Bronchial epithelial cell (primary cell): ENCODE results near the gene AGBL4. TPM values are rescaled to one million over a fixed set of nuclear protein-coding genes. Genes with fewer than 3 reads are reported as not detected.

Experiments used
- DNase-seq: peaks from one replicate; pipeline ENCODE4 v3.0.0-alpha.2; 2010; ENCODE audit warnings: low read depth
- FAIRE-seq: peaks from 2 replicates; lab custom pipeline; 2011; peaks lifted over from hg19 to GRCh38; lab: Jason Lieb, UNC
- H3K27me3 ChIP-seq: 2 replicates; pipeline ENCODE4 v1.5.1; 2011; ENCODE audit warnings: low read length; ENCODE audit not compliant: control insufficient read depth, insufficient read depth
- H3K36me3 ChIP-seq: 2 replicates; pipeline ENCODE4 v1.5.1; 2011; ENCODE audit warnings: low read length; ENCODE audit not compliant: control insufficient read depth, insufficient read depth
- H3K4me3 ChIP-seq: 2 replicates; pipeline ENCODE4 v1.5.1; 2011; ENCODE audit warnings: mild to moderate bottlenecking, low read depth, low read length, control low read depth
- total RNA-seq: library from RNA; depleted of rRNA; stranded (reverse); fragments of >200 nt; gene quantifications from 2 replicates; pipeline ENCODE4 v1.2.1, GENCODE V29; 2014
- TF ChIP-seq, protein P1 (sequence below): IDR thresholded peaks from 2 replicates; pipeline ENCODE4 v1.5.1; 2011; ENCODE audit warnings: mild to moderate bottlenecking, moderate library complexity, low read length, control low read depth, inconsistent platforms; ENCODE audit not compliant: insufficient read depth, severe bottlenecking

Gene AGBL4
- total RNA-seq, 1 donor from 2014 or later, result not detected

DNA sequence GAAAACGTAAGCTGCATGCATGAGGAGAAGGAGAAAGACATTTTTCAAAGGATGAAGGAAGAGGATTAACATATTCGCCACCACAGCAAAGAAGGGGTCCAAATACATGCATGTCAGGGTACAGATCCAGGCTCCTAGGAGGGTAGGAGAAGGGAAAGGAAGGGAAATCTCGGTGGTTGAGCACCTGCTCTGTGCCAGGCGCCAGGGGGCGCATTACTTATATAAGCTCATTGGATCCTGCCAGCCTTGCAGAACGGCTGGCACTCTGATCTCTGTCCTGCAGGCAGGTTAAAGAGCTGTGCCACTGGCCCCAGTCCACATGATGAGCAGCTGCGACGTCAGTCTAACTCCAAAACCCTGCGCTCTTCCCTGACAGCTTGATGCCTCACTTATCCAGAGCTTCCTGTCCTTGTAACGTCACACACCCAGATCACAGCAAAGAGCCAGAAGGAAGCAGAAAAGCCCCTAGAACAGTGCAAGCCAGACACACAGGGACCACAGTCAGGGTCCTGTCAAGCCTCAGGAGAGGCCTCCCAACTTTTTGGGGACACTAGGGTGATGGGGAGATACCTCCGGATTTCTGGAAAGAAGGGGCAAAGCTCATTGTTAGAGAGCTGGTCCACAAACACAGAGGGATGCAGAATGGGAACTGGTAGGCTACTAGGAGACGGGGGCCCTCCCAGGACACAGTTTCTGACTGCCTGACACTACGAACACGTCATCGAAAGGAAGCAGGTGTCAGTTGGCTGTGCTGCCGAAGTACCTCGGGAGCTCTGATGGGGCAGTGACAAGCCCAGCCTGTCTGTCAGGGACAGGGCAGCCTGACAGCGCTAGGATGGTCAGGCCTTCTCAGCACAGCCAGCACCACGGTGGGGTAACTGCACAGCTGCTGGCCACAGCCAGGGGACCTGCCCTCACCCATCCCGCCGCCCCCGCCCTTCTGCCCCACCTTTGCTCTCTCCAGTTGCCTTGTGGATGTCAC lies 1346.2 kb downstream of the AGBL4 start:
- FAIRE-seq (no peak), DNase-seq (peak; percentile 50)
- Histone ChIP-seq H3K4me3 (no peak overlapping the region), H3K27me3 (no peaks in the 10 kb centered on the region), H3K36me3 (no peaks in the 10 kb centered on the region)
- TF ChIP-seq, protein P1, sequence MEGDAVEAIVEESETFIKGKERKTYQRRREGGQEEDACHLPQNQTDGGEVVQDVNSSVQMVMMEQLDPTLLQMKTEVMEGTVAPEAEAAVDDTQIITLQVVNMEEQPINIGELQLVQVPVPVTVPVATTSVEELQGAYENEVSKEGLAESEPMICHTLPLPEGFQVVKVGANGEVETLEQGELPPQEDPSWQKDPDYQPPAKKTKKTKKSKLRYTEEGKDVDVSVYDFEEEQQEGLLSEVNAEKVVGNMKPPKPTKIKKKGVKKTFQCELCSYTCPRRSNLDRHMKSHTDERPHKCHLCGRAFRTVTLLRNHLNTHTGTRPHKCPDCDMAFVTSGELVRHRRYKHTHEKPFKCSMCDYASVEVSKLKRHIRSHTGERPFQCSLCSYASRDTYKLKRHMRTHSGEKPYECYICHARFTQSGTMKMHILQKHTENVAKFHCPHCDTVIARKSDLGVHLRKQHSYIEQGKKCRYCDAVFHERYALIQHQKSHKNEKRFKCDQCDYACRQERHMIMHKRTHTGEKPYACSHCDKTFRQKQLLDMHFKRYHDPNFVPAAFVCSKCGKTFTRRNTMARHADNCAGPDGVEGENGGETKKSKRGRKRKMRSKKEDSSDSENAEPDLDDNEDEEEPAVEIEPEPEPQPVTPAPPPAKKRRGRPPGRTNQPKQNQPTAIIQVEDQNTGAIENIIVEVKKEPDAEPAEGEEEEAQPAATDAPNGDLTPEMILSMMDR, result peak; percentile 91

- no peak overlapping the region for H3K4me3 ChIP-seq
- TF ChIP-seq, protein P1, result no peak
- no peak for FAIRE-seq
- no peak for DNase-seq
- no peaks in the 10 kb centered on the region for H3K36me3 ChIP-seq
- H3K27me3 ChIP-seq, result no peaks in the 10 kb centered on the region
These were observed 1346.9 kb downstream of the AGBL4 start for GRCh38 chr1:48676822-48677221.

- H3K36me3 ChIP-seq, result no peaks in the 10 kb centered on the region
- FAIRE-seq (no peak), DNase-seq (peak; percentile 91)
- no peak overlapping the region for H3K4me3 ChIP-seq
- TF ChIP-seq, protein P1, result no peak
- H3K27me3 ChIP-seq, result no peaks in the 10 kb centered on the region
These were observed 1347.4 kb downstream of the AGBL4 start for GRCh38 chr1:48676376-48676775.

- Histone ChIP-seq H3K27me3 (no peaks in the 10 kb centered on the region), H3K4me3 (no peak overlapping the region), H3K36me3 (no peaks in the 10 kb centered on the region)
- TF ChIP-seq, protein P1, result no peak
- FAIRE-seq (no peak), DNase-seq (peak; percentile 70)
These were observed 1348.5 kb downstream of the AGBL4 start for GRCh38 chr1:48675251-48675650.

DNA sequence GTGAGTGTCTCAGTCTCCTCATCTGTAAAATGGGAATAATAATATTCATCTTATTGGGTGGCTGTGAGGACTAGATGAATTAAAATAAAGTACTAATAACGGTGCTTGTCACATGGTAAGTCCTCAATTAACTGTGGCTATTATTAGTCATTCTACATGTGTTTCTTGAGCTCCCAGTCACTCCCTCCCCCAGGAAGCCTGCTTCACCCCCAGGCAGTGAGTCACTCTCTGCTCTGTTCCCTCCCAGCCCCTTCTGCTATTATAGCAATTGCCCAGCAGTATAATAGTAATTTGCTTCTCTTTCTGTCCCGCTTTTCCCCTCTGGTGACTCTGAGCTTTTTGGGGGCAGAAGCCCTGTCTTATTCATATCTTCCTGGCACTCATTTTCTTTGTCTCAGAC lies 1349.1 kb downstream of the AGBL4 start:
- TF ChIP-seq, protein P1, result no peak
- Histone ChIP-seq H3K36me3 (no peaks in the 10 kb centered on the region), H3K4me3 (no peak overlapping the region), H3K27me3 (no peaks in the 10 kb centered on the region)
- peak; percentile 91 for DNase-seq
- no peak for FAIRE-seq
